WTC11 (cell line): ENCODE data around the gene CCDC181.

ENCODE experiments used
- CTCF ChIP-seq: fragments of 200-600 bp; IDR thresholded peaks from 2 replicates; pipeline ENCODE4 v1.8.0; 2022; ENCODE audit warnings: antibody characterized with exemption
- E2F1 ChIP-seq: sonication (generic); formaldehyde crosslinking; IDR thresholded peaks from 2 replicates; pipeline ENCODE4 v1.8.0; 2022; ENCODE audit warnings: mild to moderate bottlenecking, missing genetic modification reagents
- FOXK1 ChIP-seq: sonication (generic); formaldehyde crosslinking; IDR thresholded peaks from 2 replicates; pipeline ENCODE4 v1.8.0; 2022; ENCODE audit warnings: mild to moderate bottlenecking, moderate library complexity, missing genetic modification reagents
- MAX ChIP-seq: sonication (generic); formaldehyde crosslinking; IDR thresholded peaks from 2 replicates; pipeline ENCODE4 v1.8.0; 2022; ENCODE audit warnings: mild to moderate bottlenecking, missing genetic modification reagents
- PREB ChIP-seq: sonication (generic); formaldehyde crosslinking; IDR thresholded peaks from 2 replicates; pipeline ENCODE4 v1.8.1; 2022; ENCODE audit warnings: mild to moderate bottlenecking, missing genetic modification reagents, moderate library complexity, borderline replicate concordance
- RORB ChIP-seq: fragments of 250-450 bp; sonication (Bioruptor Pico); IDR thresholded peaks from 2 replicates; pipeline ENCODE4 v1.9.0; 2021; ENCODE audit warnings: mild to moderate bottlenecking
- TEAD4 ChIP-seq: sonication (generic); formaldehyde crosslinking; IDR thresholded peaks from 2 replicates; pipeline ENCODE4 v1.8.0; 2022; ENCODE audit warnings: mild to moderate bottlenecking, missing genetic modification reagents
- ZNF263 ChIP-seq: sonication (generic); formaldehyde crosslinking; IDR thresholded peaks from 2 replicates; pipeline ENCODE4 v1.8.1; 2022; ENCODE audit warnings: low read depth, mild to moderate bottlenecking, moderate library complexity, missing genetic modification reagents
- ZNF512 ChIP-seq: sonication (generic); formaldehyde crosslinking; IDR thresholded peaks from 2 replicates; pipeline ENCODE4 v1.8.1; 2022; ENCODE audit warnings: missing genetic modification reagents, borderline replicate concordance

GRCh38 chr1:169383449-169383848 is 43.8 kb downstream of the CCDC181 start:
- TF ChIP-seq ZNF512 = no peak
- no peak for TF ChIP-seq E2F1 (CRISPR knock-in tag)
- TF ChIP-seq CTCF = no peak
- TF ChIP-seq ZNF263 = no peak
- no peak for TF ChIP-seq FOXK1 (CRISPR knock-in tag)
- TF ChIP-seq RORB (CRISPR knock-in tag) = no peak
- no peak for TF ChIP-seq PREB (CRISPR knock-in tag)
- no peak for TF ChIP-seq TEAD4
- TF ChIP-seq MAX (CRISPR knock-in tag) = no peak
